CD14-positive monocyte (primary cell): ENCODE data around the gene AHNAK2. TPM values are rescaled to one million over a fixed set of nuclear protein-coding genes. Genes with fewer than 3 reads are reported as not detected.

ENCODE experiments used
- DNase-seq, 3 donors: peaks; one replicate each; pipeline ENCODE4 v3.0.0-alpha.2; 2011 to 2022
- H2AFZ ChIP-seq: 2 replicates; pipeline ENCODE4 v1.6.0; 2012; ENCODE audit warnings: mild to moderate bottlenecking, low read depth, low read length, inconsistent platforms; ENCODE audit not compliant: insufficient read depth, poor library complexity, severe bottlenecking
- H3K27ac ChIP-seq, 2 donors: 1 replicate in 1 of 2; 2 replicates in 1 of 2; pipeline ENCODE4 v1.5.1; 2012 to 2013; ENCODE audit warnings: low read length in 2 of 2, control low read depth in 1 of 2, inconsistent platforms in 1 of 2, low read depth in 1 of 2, mild to moderate bottlenecking in 1 of 2
- H3K27me3 ChIP-seq, 2 donors: one replicate each; pipeline versions ENCODE4 v1.6.0 to v1.6.1; 2011 to 2013; ENCODE audit warnings: low read length in 2 of 2; ENCODE audit not compliant: control insufficient read depth in 2 of 2, insufficient read depth in 2 of 2
- H3K36me3 ChIP-seq, 2 donors: replicated peaks in 1 of 2; 1 replicate in 1 of 2; 2 replicates in 1 of 2; pipeline versions ENCODE4 v1.5.1 to v1.6.1; 2012 to 2013; ENCODE audit warnings: low read length in 2 of 2, control low read depth in 1 of 2, inconsistent platforms in 1 of 2, mild to moderate bottlenecking in 1 of 2; ENCODE audit not compliant: insufficient read depth in 2 of 2, control insufficient read depth in 1 of 2
- H3K4me1 ChIP-seq, 2 donors: 1 replicate in 1 of 2; 2 replicates in 1 of 2; pipeline versions ENCODE4 v1.5.1 to v1.6.1; 2012 to 2013; ENCODE audit warnings: low read length in 2 of 2, control low read depth in 1 of 2, inconsistent platforms in 1 of 2, mild to moderate bottlenecking in 1 of 2, moderate library complexity in 1 of 2; ENCODE audit not compliant: insufficient read depth in 2 of 2, control insufficient read depth in 1 of 2
- H3K4me2 ChIP-seq: replicated peaks from 2 replicates; pipeline ENCODE3; 2012; ENCODE audit warnings: low read length, moderate library complexity, mild to moderate bottlenecking; ENCODE audit not compliant: poor library complexity, severe bottlenecking; ENCODE audit errors: extremely low read depth
- H3K4me3 ChIP-seq, 3 experiments: fragments of 200-600 bp in 1 of 3; sonication (generic) in 1 of 3; replicated peaks in 1 of 3; 1 replicate in 2 of 3; 2 replicates in 1 of 3; pipeline ENCODE4 v1.5.1; 2011 to 2013; ENCODE audit warnings: low read length in 3 of 3, mild to moderate bottlenecking in 3 of 3, control low read depth in 2 of 3, low read depth in 2 of 3, inconsistent platforms in 1 of 3, moderate library complexity in 1 of 3
- H3K79me2 ChIP-seq: 2 replicates; pipeline ENCODE4 v1.6.0; 2012; ENCODE audit warnings: mild to moderate bottlenecking, control low read depth, inconsistent platforms, low read length, moderate library complexity; ENCODE audit not compliant: insufficient read depth
- H3K9ac ChIP-seq: 2 replicates; pipeline ENCODE4 v1.6.0; 2017; ENCODE audit warnings: low read length, mild to moderate bottlenecking; ENCODE audit not compliant: insufficient read depth, poor library complexity, severe bottlenecking
- H3K9me3 ChIP-seq, 2 donors: replicated peaks in 1 of 2; 1 replicate in 1 of 2; 2 replicates in 1 of 2; pipeline versions ENCODE4 v1.5.1 to v1.6.1; 2012 to 2013; ENCODE audit warnings: low read length in 2 of 2, control low read depth in 1 of 2; ENCODE audit not compliant: control insufficient read depth in 1 of 2, insufficient read depth in 1 of 2
- H4K20me1 ChIP-seq: 2 replicates; pipeline ENCODE4 v1.6.0; 2012; ENCODE audit warnings: mild to moderate bottlenecking, low read length, control low read depth, moderate library complexity; ENCODE audit not compliant: insufficient read depth
- H3K27ac Mint-ChIP-seq, 7 donors: one replicate each; pipeline ENCODE4 v1.8.0; 2020; ENCODE audit warnings: mild to moderate bottlenecking in 7 of 7, mixed read lengths in 7 of 7, moderate library complexity in 6 of 7, inconsistent platforms in 2 of 7
- H3K27me3 Mint-ChIP-seq, 3 donors: one replicate each; pipeline ENCODE4 v1.8.0; 2021 to 2022; ENCODE audit warnings: low read depth in 3 of 3, mild to moderate bottlenecking in 3 of 3, mixed read lengths in 3 of 3, moderate library complexity in 3 of 3, inconsistent platforms in 1 of 3
- H3K36me3 Mint-ChIP-seq, 2 donors: one replicate each; pipeline ENCODE4 v1.8.0; 2020; ENCODE audit warnings: mixed read lengths in 2 of 2, inconsistent platforms in 1 of 2, mild to moderate bottlenecking in 1 of 2
- H3K4me1 Mint-ChIP-seq: one replicate; pipeline ENCODE4 v1.8.0; 2020; ENCODE audit warnings: mild to moderate bottlenecking, mixed read lengths
- H3K4me3 Mint-ChIP-seq, 2 donors: one replicate each; pipeline ENCODE4 v1.8.0; 2020; ENCODE audit warnings: mild to moderate bottlenecking in 2 of 2, mixed read lengths in 2 of 2, moderate library complexity in 1 of 2
- H3K9me3 Mint-ChIP-seq, 7 donors: one replicate each; pipeline ENCODE4 v1.8.0; 2020 to 2022; ENCODE audit warnings: mixed read lengths in 7 of 7, mild to moderate bottlenecking in 6 of 7, moderate library complexity in 6 of 7, inconsistent platforms in 2 of 7
- CTCF ChIP-seq: fragments of 200-600 bp; IDR thresholded peaks from one replicate; pipeline ENCODE4 v1.8.0; 2022; ENCODE audit warnings: antibody characterized with exemption, mild to moderate bottlenecking
- WGBS: methylation state at CpG from one replicate; pipeline ENCODE4 v1.1.5; 2013; ENCODE audit warnings: missing lambda C conversion rate; ENCODE audit not compliant: insufficient coverage; 5-methylcytosine and 5-hydroxymethylcytosine counted together
- intact Hi-C, 2 donors: fragments of 100-400 bp; cut with micrococcal nuclease; formaldehyde crosslinking; loops; one replicate each; pipeline versions ENCODE4 v1.15.0 to v1.15.1; 2023
- polyA plus RNA-seq, 3 donors: library from polyadenylated mRNA; depleted of rRNA in 1 of 3; unstranded in 2 of 3; stranded (reverse) in 1 of 3; fragments of 300-500 nt in 2 of 3; fragments of >200 nt in 1 of 3; fragmentation: Illumina TruSeq in 2 of 3; gene quantifications; 1 replicate in 2 of 3; 2 replicates in 1 of 3; pipeline ENCODE4 v1.2.3, GENCODE V29; 2012 to 2021

Gene AHNAK2
- polyA plus RNA-seq, 3 donors: 0.01 TPM; not detected in 2

- H4K20me1 ChIP-seq: no peaks in the 10 kb centered on the region
- H3K27ac ChIP-seq: no peak overlapping the region
- TF ChIP-seq CTCF: no peak
- DNase-seq: no peak
- H3K4me3 ChIP-seq: no peak overlapping the region
- no peaks in the 10 kb centered on the region for H3K27me3 ChIP-seq
- no peaks in the 10 kb centered on the region for H3K4me1 ChIP-seq
- WGBS: 91% methylated on average over 33 of the region's 33 CpGs
- no peaks in the 10 kb centered on the region for H3K79me2 ChIP-seq
- Mint-ChIP-seq H3K36me3 (no peaks in the 10 kb centered on the region), H3K27ac (no peak overlapping the region), H3K4me1 (no peaks in the 10 kb centered on the region), H3K27me3 (peaks cover 0 to 3% (median 1%) of the 10 kb centered on the region in 3 donors), H3K4me3 (no peak overlapping the region), H3K9me3 (peaks cover 0 to 2% (median 0%) of the 10 kb centered on the region in 7 donors)
- H3K9me3 ChIP-seq: no peaks in the 10 kb centered on the region
- no peaks in the 10 kb centered on the region for H3K36me3 ChIP-seq
- H3K4me2 ChIP-seq: no peak overlapping the region
- no peak overlapping the region for H2AFZ ChIP-seq
- intact Hi-C loops: no loop called here
- H3K9ac ChIP-seq: no peak overlapping the region
Measured at GRCh38 chr14:104887623-104888488, 90.3 kb downstream of the AHNAK2 start.

Other genes with a start within 250 kb of the AHNAK2 start
- 100 to 1,000 TPM; 102 to 193 (median 156) TPM for gene SIVA1, start 225.2 kb downstream of the AHNAK2 start, polyA plus RNA-seq
- gene AKT1, start 182.6 kb downstream of the AHNAK2 start, polyA plus RNA-seq: 100 to 1,000 TPM in 1 of 3 donors, 10 to 100 TPM in 1, 1 to 10 TPM in 1; 7.2 to 180 (median 26.4) TPM
- gene ZBTB42, start 177.3 kb downstream of the AHNAK2 start, polyA plus RNA-seq: 1 to 10 TPM in 1 of 3 donors, under 1 TPM in 2; 0.49 to 1.0 (median 0.68) TPM
- gene CEP170B, start 113.1 kb downstream of the AHNAK2 start, polyA plus RNA-seq: under 1 TPM in 1 of 3 donors, not detected in 2; 0.09 TPM
- 10 to 100 TPM; 12.2 to 15.5 (median 15.1) TPM for gene PLD4, start 53.5 kb downstream of the AHNAK2 start, polyA plus RNA-seq
- under 1 TPM; 0.62 to 0.76 (median 0.63) TPM for gene CLBA1, start 7.4 kb upstream of the AHNAK2 start, polyA plus RNA-seq
- 10 to 100 TPM in 2 of 3 donors, 1 to 10 TPM in 1; 8.6 to 12.0 (median 11.6) TPM for gene CDCA4, start 42.7 kb upstream of the AHNAK2 start, polyA plus RNA-seq
- gene GPR132, start 87.1 kb upstream of the AHNAK2 start, polyA plus RNA-seq: 10 to 100 TPM in 2 of 3 donors, 1 to 10 TPM in 1; 6.3 to 19.0 (median 13.0) TPM
- 1 to 10 TPM in 1 of 3 donors, not detected in 2; 1.2 TPM for gene JAG2, start 190.4 kb upstream of the AHNAK2 start, polyA plus RNA-seq
- gene NUDT14, start 202.9 kb upstream of the AHNAK2 start, polyA plus RNA-seq: 10 to 100 TPM; 22.0 to 37.4 (median 23.9) TPM